Nephron progenitor cell (in vitro differentiated cells): ENCODE data around the gene PML.

ENCODE experiments used
- DNase-seq: peaks from one replicate; pipeline ENCODE4 v3.0.0; 2021
- H3K27ac Mint-ChIP-seq: 2 replicates; pipeline ENCODE4 v1.8.0; 2021; ENCODE audit warnings: mild to moderate bottlenecking, moderate library complexity, mixed read lengths
- H3K27me3 Mint-ChIP-seq: 2 replicates; pipeline ENCODE4 v1.8.0; 2021; ENCODE audit warnings: mild to moderate bottlenecking, low read depth, mixed read lengths; ENCODE audit not compliant: poor library complexity
- H3K36me3 Mint-ChIP-seq: 2 replicates; pipeline ENCODE4 v1.8.0; 2021; ENCODE audit warnings: low read depth, mixed read lengths
- H3K4me1 Mint-ChIP-seq: 2 replicates; pipeline ENCODE4 v1.8.0; 2021; ENCODE audit warnings: mixed read lengths
- H3K4me3 Mint-ChIP-seq: 2 replicates; pipeline ENCODE4 v1.8.0; 2021; ENCODE audit warnings: mild to moderate bottlenecking, moderate library complexity, mixed read lengths
- H3K9me3 Mint-ChIP-seq: 2 replicates; pipeline ENCODE4 v1.8.0; 2021; ENCODE audit warnings: mild to moderate bottlenecking, moderate library complexity, mixed read lengths
- TF ChIP-seq, protein P1 (sequence below): fragments of 200-600 bp; sonication (generic); IDR thresholded peaks from 2 replicates; pipeline ENCODE4 v1.5.0; 2021; ENCODE audit warnings: antibody characterized with exemption

The PML gene

DNA sequence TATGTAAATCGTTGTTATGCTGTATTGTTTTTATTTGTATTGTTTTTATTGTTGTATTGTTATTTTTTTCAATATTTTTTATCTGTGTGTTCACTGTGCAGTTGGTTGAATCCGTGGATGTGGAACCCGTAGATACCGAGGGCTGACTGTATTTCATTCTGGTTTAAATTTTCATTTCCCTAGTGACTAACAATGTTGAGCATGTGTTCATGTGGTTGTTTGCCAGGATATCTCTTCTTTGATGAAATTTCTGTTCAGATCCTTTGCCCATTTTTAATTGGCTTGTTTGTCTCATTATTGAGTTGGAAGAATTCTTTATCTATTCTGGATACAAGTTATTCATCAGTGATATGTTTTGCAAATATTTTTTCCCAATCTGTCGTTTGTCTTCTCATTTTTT lies 32.1 kb upstream of the PML start:
- peaks cover 37% of the 10 kb centered on the region for H3K4me1 Mint-ChIP-seq

DNA sequence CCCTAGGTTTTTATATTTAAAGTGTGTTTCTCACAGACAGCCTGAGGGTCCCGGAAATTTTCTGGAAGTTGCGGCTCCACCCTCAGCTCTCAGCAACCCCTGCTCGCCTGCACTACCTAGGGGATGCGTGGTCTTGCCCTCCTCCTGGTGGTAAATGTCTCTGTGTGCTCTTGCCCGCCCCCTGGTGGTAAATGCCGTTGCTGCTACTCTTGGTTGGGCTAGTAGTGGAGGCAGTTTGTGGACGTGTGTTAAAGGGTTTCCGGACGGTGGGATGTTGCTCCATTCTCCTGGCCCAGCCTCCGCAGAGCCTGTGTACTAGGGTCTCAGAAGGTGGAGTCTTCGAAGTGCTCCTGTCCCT lies 29.8 kb upstream of the PML start:
- Mint-ChIP-seq H3K4me1 (peaks cover 50% of the 10 kb centered on the region), H3K27me3 (peaks cover 9% of the 10 kb centered on the region), H3K4me3 (peak overlapping the region; percentile 19), H3K36me3 (no peaks in the 10 kb centered on the region), H3K27ac (peak overlapping the region; percentile 49), H3K9me3 (no peaks in the 10 kb centered on the region)
- peak; percentile 89 for DNase-seq
- TF ChIP-seq, protein P1, sequence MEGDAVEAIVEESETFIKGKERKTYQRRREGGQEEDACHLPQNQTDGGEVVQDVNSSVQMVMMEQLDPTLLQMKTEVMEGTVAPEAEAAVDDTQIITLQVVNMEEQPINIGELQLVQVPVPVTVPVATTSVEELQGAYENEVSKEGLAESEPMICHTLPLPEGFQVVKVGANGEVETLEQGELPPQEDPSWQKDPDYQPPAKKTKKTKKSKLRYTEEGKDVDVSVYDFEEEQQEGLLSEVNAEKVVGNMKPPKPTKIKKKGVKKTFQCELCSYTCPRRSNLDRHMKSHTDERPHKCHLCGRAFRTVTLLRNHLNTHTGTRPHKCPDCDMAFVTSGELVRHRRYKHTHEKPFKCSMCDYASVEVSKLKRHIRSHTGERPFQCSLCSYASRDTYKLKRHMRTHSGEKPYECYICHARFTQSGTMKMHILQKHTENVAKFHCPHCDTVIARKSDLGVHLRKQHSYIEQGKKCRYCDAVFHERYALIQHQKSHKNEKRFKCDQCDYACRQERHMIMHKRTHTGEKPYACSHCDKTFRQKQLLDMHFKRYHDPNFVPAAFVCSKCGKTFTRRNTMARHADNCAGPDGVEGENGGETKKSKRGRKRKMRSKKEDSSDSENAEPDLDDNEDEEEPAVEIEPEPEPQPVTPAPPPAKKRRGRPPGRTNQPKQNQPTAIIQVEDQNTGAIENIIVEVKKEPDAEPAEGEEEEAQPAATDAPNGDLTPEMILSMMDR, result peak; percentile 85

More for the DNA sequence above, 32.1 kb upstream of the PML start:
- Mint-ChIP-seq H3K27ac (no peak overlapping the region), H3K27me3 (peaks cover 3% of the 10 kb centered on the region), H3K36me3 (no peaks in the 10 kb centered on the region), H3K4me3 (no peak overlapping the region), H3K9me3 (no peaks in the 10 kb centered on the region)
- TF ChIP-seq, protein P1, result no peak
- no peak for DNase-seq

DNA sequence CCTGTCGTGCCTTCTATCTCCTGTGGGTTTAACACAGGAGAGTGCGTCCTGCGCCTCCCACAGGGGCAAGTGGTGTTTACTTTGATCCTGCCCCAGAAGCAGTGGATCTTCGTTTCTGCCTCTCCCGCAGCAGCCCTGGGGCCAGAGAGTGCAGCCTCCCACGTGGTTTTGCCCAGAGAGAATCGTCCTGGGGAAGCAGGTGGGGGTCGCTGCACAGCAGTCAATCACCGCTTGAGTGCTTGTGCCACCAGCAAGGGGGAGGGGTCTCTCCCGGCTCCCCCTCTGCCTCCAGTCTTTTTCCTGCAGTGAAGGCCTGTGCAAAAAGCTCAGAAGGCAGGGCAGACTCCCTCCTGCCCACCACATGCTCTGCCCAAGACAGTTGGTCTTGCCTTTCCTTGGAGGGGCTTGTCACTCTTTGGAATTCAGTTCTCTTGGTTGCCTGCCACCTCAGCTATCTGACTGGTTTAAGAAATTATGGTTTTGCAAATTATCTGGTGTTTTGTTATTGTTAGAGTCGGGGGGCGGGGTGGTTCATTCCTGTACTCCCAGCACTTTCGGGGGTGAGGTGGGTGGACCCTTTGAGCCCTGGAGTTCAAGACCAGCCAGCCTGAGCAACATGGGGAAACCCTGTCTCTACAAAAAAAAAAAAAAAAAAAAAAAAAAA lies 29.3 kb upstream of the PML start:
- H3K4me3 Mint-ChIP-seq, result peak overlapping the region; percentile 19
- H3K27ac Mint-ChIP-seq, result peak overlapping the region; percentile 49
- peak; percentile 69 for DNase-seq
- TF ChIP-seq, protein P1, result no peak
- no peaks in the 10 kb centered on the region for H3K36me3 Mint-ChIP-seq
- H3K9me3 Mint-ChIP-seq, result no peaks in the 10 kb centered on the region
- peaks cover 9% of the 10 kb centered on the region for H3K27me3 Mint-ChIP-seq
- H3K4me1 Mint-ChIP-seq, result peaks cover 50% of the 10 kb centered on the region

DNA sequence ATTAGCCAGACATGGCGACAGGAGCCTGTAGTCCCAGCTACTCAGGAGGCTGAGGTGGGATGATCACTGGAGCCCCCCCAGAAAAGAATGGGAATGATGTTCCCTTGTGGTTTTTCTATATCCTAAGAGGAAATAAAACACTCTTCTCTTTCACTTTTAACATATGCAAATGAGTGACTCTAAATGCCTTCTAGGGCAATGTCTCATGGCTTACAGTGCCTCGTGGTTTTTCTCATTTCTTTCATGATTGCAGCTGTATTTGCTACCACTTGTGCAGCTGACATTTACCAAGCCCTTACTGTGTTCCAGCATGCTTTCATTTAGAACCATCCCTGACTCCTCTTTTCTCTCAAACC lies 28.8 kb upstream of the PML start:
- TF ChIP-seq, protein P1, result no peak
- Mint-ChIP-seq H3K36me3 (no peaks in the 10 kb centered on the region), H3K9me3 (no peaks in the 10 kb centered on the region), H3K27ac (no peak overlapping the region), H3K27me3 (peaks cover 9% of the 10 kb centered on the region), H3K4me3 (no peak overlapping the region), H3K4me1 (peaks cover 50% of the 10 kb centered on the region)
- no peak for DNase-seq

DNA sequence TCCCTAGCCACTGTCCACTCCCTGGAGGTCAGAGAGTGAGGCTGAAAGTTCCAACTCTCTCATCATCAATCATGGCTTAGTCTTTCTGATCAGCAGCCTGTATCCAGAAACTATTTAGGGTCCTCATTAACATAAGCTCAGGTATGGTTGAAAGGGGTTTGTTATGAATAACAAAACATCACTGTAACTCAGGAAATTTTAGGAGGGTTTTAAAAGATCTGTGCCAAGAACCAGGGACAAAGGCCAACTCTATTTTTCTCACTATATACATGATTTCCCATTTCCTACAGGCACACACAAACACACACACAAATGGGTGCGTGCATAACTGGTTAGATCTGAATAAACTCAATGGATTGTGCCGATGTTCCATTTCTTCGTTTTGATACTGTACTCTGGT lies 26.1 kb upstream of the PML start:
- H3K4me3 Mint-ChIP-seq, result no peak overlapping the region
- DNase-seq, result no peak
- peaks cover 14% of the 10 kb centered on the region for H3K27me3 Mint-ChIP-seq
- TF ChIP-seq, protein P1, result no peak
- peaks cover 45% of the 10 kb centered on the region for H3K4me1 Mint-ChIP-seq
- H3K27ac Mint-ChIP-seq, result no peak overlapping the region
- no peaks in the 10 kb centered on the region for H3K36me3 Mint-ChIP-seq
- no peaks in the 10 kb centered on the region for H3K9me3 Mint-ChIP-seq

DNA sequence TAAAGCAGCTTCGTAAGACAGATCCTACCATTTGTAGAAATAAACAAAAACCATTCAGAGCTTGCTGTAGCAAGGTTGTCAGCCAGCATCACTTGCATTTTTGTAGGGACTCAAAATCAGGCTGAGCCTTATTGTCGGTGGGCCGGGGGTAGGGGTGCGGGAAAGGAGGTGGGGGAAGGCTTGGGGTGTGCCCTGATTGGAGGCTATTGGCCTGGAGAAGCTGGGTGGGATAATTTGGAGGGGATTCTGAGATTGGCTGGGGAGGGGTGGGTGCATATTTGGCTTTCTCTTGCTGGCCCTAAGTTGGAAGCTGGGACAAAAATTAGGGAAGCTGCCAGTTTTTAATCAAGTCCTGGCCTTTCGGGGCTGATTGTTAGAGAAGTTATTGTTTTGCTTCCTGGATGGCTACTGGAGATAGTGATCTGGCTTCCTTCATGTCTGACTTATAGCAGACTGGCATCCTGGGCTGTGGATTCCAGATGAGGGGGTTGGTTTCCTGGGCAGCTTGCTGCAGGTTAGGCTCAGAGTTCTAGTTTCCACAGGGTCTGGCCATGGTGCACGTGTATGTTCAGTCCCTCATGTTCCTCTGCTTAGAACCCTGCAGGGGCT lies 25.3 kb upstream of the PML start:
- no peaks in the 10 kb centered on the region for H3K9me3 Mint-ChIP-seq
- TF ChIP-seq, protein P1, result no peak
- H3K36me3 Mint-ChIP-seq, result no peaks in the 10 kb centered on the region
- peaks cover 46% of the 10 kb centered on the region for H3K4me1 Mint-ChIP-seq
- H3K4me3 Mint-ChIP-seq, result no peak overlapping the region
- no peak overlapping the region for H3K27ac Mint-ChIP-seq
- peaks cover 14% of the 10 kb centered on the region for H3K27me3 Mint-ChIP-seq
- DNase-seq, result no peak
